GM19035 (cell line): ENCODE data around the gene AHDC1.

ENCODE experiments used
- ATAC-seq: cut with Tn5 transposase; IDR thresholded peaks from one replicate; pipeline ENCODE4 v1.9.1; 2021; ENCODE audit not compliant: unreplicated experiment

Gene AHDC1

DNA sequence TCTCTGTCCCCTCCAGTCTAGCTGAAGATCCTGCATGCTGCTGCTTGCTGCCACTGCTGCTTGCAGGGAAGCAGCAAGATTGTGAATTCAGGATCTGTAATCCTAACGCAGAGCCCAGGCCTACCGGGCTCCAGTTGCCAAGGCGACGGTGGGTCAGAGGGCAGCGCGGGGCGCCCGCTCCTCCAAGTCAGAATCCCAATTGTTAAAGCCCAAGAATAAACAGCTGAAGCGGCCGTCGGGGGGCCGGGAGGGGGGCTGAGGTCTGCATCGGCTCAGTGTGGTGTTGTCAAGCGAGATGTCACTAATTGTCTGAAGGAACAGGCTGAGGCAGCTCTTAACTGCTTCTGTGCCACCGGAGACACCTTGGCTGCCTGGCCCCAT lies 36.8 kb downstream of the AHDC1 start:
- no peak for ATAC-seq

DNA sequence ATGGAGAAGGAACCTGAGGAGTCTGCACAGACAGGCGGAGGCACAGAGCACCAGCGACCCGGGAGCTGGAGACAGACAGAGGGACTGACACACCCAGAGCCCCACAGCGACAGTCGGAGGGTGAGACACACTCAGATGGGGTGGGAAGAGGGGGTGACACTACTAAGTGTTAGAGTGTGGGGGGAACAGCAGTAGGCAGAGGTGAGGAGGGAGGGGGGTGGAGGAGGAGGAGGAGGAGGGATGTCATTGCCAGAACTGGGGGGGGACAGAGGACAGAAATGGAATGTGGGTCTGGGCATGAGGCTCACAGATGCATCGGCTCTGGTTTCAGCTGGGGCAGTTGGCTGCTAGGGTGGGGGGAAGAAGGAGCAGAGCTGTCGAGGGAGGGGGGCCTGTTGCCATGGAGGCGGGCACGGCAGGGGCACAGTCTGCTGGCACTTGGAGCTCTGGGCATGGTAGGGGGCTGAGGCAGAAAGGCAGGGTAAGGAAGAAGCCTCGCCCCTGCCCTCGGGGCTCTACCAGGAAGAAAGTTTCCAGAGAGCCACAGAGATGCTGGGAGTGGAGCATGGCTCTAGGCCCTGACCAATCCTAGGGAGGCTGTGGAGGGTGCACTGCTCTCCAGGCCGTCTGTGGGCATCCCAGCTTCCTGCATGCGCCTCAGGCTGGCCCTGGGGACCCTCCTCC lies 37.3 kb downstream of the AHDC1 start:
- no peak for ATAC-seq

- ATAC-seq = no peak
Measured at GRCh38 chr1:27564710-27565649, 39.0 kb downstream of the AHDC1 start.

GRCh38 chr1:27563591-27564471 lies 40.1 kb downstream of the AHDC1 start:
- no peak for ATAC-seq

DNA sequence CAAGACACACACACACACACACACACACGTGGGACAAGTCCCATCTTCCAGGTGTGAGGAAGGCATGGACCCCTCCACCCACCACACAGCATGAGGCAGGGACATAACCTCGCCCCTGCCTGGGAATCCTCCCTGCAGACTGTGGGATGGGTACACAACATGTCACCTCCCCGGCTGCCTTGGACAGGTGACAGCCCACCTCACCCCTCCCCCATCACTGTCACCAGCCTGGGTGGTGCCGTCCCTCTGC lies 40.7 kb downstream of the AHDC1 start:
- no peak for ATAC-seq

GRCh38 chr1:27562534-27563340 lies 41.2 kb downstream of the AHDC1 start:
- ATAC-seq = no peak

- ATAC-seq = no peak
Measured at GRCh38 chr1:27562021-27562420, 41.9 kb downstream of the AHDC1 start.

DNA sequence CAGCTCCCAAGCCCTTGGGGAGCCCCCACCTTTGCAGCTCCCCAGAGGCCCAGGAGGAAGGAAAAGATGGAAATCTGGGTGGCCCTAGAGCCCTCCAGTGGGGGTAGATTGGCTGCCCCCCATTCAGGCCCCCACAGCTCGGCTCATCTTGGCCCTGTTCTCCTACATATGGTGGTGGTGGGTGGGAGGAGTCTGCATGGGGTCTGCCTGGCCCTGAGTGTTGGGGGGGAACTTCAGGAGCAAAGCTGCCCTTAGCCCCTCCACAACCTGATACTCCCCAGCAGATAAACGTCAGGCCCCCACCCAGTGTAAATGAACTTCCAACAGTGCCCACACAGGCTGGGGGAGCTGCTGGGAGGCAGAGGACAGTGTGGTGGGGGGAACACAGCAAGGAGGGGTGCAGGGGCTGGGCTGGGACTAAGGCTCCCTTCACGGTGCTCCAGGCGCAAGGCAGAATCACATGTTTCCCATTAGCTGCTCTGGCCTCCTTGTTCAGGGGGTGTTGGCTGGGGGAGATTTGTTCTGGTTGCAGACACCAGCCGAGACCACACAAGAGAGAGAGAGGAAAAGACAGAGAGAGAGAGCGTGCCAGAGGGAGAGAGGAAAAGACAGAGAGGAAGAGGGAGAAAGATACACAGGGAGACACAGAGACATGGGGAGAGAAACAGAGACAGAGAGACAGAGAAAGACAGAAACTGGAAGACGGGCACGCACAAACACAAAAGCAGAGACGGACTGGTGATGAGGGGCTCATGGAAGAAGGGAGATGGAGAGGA lies 42.6 kb downstream of the AHDC1 start:
- no peak for ATAC-seq

- no peak for ATAC-seq
Measured at GRCh38 chr1:27560268-27561123, 43.4 kb downstream of the AHDC1 start.

- no peak for ATAC-seq
Measured at GRCh38 chr1:27559466-27560030, 44.4 kb downstream of the AHDC1 start.

DNA sequence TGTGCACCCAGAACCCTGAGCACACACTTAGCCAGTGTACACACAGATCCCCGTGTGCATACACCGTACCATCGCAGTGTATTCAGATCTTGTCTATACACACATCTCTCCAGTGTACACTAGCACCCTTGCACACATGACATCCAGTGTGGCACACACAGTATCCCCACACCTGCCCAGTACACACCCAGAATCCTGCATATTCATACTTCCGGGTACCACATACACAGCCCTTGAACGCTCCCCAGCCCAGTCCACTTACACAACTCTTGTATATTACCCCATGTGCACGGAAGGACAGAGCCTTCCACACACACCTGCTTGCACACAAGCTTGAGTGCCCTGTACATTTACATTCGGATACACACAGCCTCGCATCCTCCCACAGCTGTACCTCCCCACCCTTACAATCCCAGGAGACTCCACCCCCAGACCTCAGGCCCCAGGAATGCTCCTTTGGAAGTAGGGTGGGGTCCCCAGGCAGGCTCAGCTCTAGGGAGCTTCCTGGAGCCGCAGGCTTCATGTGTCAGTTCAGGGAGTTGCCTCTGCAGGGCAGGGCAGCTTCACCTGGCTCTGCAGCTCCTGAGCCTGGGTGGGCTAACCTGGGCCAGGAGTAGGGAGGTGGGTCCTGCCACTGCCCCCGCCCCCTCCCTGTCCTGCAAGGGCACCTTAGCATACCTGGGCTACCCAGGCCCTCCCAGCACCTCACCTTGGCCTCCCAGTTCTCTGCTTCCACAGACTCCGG lies 46.2 kb downstream of the AHDC1 start:
- ATAC-seq = no peak

GRCh38 chr1:27556781-27557595 lies 47.0 kb downstream of the AHDC1 start:
- ATAC-seq = no peak

- ATAC-seq = no peak
Measured at GRCh38 chr1:27556435-27556780, 47.5 kb downstream of the AHDC1 start.

DNA sequence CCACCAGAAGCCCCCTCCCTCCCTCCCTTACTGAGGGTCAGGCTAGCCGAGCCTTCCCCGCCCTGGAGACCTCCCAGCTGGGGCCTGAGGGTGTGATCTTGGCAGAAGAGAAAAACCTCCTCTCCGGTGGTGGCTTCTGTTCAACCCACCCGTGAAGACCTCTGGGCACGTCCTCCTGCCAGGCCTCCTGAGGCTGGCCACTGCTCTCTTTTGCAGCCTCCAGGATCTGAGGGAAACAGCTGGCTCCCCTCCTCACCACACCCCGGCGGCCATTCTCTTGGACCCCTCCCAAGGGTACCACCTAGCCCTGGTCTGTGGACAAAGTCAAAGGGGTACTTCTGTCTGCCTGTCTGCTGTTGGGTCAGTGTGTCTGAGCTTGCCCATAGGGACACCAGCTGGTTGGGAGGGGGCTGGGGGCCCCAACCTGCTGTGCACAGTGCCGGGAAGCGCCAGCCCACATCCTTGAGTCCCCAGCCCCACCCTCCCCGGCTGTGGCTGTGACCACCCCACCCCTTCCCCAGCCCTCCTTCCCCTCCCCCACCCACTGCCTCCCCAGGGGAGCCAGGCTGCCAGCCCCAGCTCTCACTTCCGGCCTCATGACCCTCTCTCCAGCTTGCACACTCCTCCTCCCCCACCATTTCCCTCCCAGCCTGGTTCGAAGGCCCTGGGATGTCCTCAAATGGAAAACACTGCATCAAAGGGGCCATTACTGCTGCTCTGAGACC lies 48.1 kb downstream of the AHDC1 start:
- no peak for ATAC-seq

GRCh38 chr1:27554759-27555699 lies 48.9 kb downstream of the AHDC1 start:
- no peak for ATAC-seq

GRCh38 chr1:27554293-27554692 lies 49.7 kb downstream of the AHDC1 start:
- no peak for ATAC-seq
